ENCODE results near the gene BFSP1.

The BFSP1 gene

GRCh38 chr20:17571153-17571527 lies 40.0 kb upstream of the BFSP1 start:
- no peak for DNase-seq (ENCODE audit: low read depth in 2 of 2)
- no peak for TF ChIP-seq CTCF (IDR thresholded peaks at IDR 0.05; ENCODE audit: low read depth, low read length)

GRCh38 chr20:17570347-17571152 lies 39.4 kb upstream of the BFSP1 start:
- peak; percentile 53 to 57 for DNase-seq (ENCODE audit: low read depth in 2 of 2)
- H3K4me3 ChIP-seq (replicated peaks in 1 of 2; ENCODE audit: low read depth in 2 of 2, low read length in 2 of 2): peak overlapping the region; percentile 76 to 95
- no peak for TF ChIP-seq CTCF (IDR thresholded peaks at IDR 0.05; ENCODE audit: low read depth, low read length)

More at GRCh38 chr20:17571153-17571527, 40.0 kb upstream of the BFSP1 start:
- peak overlapping the region; percentile 76 to 95 for H3K4me3 ChIP-seq (replicated peaks in 1 of 2; ENCODE audit: low read depth in 2 of 2, low read length in 2 of 2)

- TF ChIP-seq CTCF (IDR thresholded peaks at IDR 0.05; ENCODE audit: low read depth, low read length): no peak
- peak within 1 kb of the TSS; percentile 76 to 95 for H3K4me3 ChIP-seq (replicated peaks in 1 of 2; ENCODE audit: low read depth in 2 of 2, low read length in 2 of 2)
- peak; percentile 91 to 96 for DNase-seq (ENCODE audit: low read depth in 2 of 2)
Measured at GRCh38 chr20:17569616-17570346, 38.6 kb upstream of the BFSP1 start, which contains the start of gene DSTN. Gene DSTN, plus strand, starts transcription at chr20:17570075. Its CDS starts 134 bp downstream, at chr20:17570209.

GRCh38 chr20:17568972-17569521 lies 37.9 kb upstream of the BFSP1 start:
- DNase-seq (ENCODE audit: low read depth in 2 of 2): peak; percentile 94 to 96
- no peak for TF ChIP-seq CTCF (IDR thresholded peaks at IDR 0.05; ENCODE audit: low read depth, low read length)
- H3K4me3 ChIP-seq (replicated peaks in 1 of 2; ENCODE audit: low read depth in 2 of 2, low read length in 2 of 2): peak overlapping the region; percentile 76 to 95

- TF ChIP-seq CTCF (IDR thresholded peaks at IDR 0.05; ENCODE audit: low read depth, low read length): no peak
- H3K4me3 ChIP-seq (replicated peaks in 1 of 2; ENCODE audit: low read depth in 2 of 2, low read length in 2 of 2): peak overlapping the region; percentile 76 to 95
- DNase-seq (ENCODE audit: low read depth in 2 of 2): no peak
Measured at GRCh38 chr20:17568045-17568788, 37.0 kb upstream of the BFSP1 start.

GRCh38 chr20:17566345-17566744 lies 35.2 kb upstream of the BFSP1 start:
- no peak for TF ChIP-seq CTCF (IDR thresholded peaks at IDR 0.05; ENCODE audit: low read depth, low read length)
- no peak for DNase-seq (ENCODE audit: low read depth in 2 of 2)
- no peak overlapping the region for H3K4me3 ChIP-seq (replicated peaks in 1 of 2; ENCODE audit: low read depth in 2 of 2, low read length in 2 of 2)
